AG09309 (cell line): Measurements from ENCODE around the gene MFSD1.
A peak's percentile ranks its signal among the peaks of the same experiment; 100 is the strongest.

Experiments used
- DNase-seq: peaks from one replicate; pipeline ENCODE4 v3.0.0-alpha.2; 2010; ENCODE audit warnings: low read depth
- H3K4me3 ChIP-seq: 2 replicates; pipeline ENCODE4 v1.5.1; 2011; ENCODE audit warnings: mild to moderate bottlenecking, low read depth, low read length, moderate library complexity; ENCODE audit not compliant: control insufficient read depth
- TF ChIP-seq, protein P1 (sequence below): IDR thresholded peaks from 2 replicates; pipeline ENCODE4 v1.5.1; 2011; ENCODE audit warnings: mild to moderate bottlenecking, low read depth, low read length, inconsistent platforms; ENCODE audit not compliant: insufficient read depth, control insufficient read depth; ENCODE audit errors: missing control alignments

MFSD1 gene

DNA sequence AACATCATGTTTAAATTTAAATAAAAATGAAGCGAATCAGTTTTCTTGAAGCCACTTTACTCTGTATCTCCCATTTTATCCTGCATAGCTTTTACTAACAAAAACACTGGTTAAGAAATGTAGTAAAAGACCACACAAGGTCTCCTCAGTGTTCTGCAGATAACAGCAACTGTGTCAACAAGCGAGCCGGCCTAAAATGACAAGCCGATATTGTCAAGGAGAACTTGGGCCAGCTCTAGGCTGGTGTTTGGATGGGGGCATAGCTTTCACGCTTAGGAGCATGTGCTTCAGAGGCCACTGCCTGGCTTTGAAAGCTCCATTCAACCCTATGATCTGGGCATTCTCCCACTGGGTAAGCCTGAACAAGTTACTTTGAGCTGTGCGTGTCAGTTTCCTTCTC, 38.1 kb downstream of the MFSD1 start:
- no peak overlapping the region for H3K4me3 ChIP-seq
- DNase-seq: no peak
- TF ChIP-seq, protein P1, sequence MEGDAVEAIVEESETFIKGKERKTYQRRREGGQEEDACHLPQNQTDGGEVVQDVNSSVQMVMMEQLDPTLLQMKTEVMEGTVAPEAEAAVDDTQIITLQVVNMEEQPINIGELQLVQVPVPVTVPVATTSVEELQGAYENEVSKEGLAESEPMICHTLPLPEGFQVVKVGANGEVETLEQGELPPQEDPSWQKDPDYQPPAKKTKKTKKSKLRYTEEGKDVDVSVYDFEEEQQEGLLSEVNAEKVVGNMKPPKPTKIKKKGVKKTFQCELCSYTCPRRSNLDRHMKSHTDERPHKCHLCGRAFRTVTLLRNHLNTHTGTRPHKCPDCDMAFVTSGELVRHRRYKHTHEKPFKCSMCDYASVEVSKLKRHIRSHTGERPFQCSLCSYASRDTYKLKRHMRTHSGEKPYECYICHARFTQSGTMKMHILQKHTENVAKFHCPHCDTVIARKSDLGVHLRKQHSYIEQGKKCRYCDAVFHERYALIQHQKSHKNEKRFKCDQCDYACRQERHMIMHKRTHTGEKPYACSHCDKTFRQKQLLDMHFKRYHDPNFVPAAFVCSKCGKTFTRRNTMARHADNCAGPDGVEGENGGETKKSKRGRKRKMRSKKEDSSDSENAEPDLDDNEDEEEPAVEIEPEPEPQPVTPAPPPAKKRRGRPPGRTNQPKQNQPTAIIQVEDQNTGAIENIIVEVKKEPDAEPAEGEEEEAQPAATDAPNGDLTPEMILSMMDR: no peak

DNA sequence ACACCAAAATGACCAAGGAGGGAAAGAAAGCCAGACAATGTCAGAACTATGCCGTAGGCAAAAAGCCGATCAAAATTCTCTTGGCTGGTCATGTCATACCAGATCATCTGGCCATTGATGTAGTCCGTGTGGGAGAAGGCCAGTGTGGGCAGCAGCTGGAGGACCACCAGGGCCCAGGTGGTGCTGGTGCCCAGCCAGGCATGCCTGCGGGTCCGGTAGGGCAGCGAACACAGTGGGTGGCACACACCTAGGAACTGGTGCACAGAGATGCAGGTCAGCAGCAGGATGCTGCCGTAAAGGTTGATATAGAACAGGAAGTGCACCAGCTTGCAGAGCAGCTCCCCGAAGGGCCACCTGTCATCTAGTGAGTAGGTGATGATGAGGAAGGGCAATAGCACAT, 39.5 kb downstream of the MFSD1 start:
- DNase-seq: no peak
- TF ChIP-seq, protein P1: no peak
- no peak overlapping the region for H3K4me3 ChIP-seq

DNA sequence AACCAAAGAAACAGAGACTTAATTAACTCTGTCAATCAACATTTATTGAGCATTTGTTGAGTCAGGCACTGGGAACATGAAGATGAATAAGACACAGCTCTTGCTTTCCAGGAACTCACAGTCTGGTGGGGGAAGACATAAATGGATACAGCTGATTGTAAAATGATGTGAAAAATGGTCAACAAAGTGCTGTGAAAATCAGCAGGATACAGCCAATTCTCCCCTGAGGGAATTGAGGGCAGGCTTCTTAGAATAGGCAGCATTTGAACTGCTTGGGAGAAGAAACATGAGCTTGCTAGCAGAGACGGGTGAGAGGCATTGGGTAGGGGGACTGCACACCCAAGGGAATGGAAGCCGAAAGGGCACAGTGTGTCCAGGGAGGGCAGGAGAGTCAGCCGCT, 41.1 kb downstream of the MFSD1 start:
- TF ChIP-seq, protein P1: no peak
- DNase-seq: peak; percentile 17
- no peak overlapping the region for H3K4me3 ChIP-seq

GRCh38 chr3:158845765-158846350, 44.0 kb downstream of the MFSD1 start:
- DNase-seq: no peak

GRCh38 chr3:158846803-158847451, 45.1 kb downstream of the MFSD1 start:
- TF ChIP-seq, protein P1: no peak
- no peak for DNase-seq
- no peak overlapping the region for H3K4me3 ChIP-seq

More at GRCh38 chr3:158845765-158846350, 44.0 kb downstream of the MFSD1 start:
- TF ChIP-seq, protein P1: peak; percentile 66
- no peak overlapping the region for H3K4me3 ChIP-seq

DNA sequence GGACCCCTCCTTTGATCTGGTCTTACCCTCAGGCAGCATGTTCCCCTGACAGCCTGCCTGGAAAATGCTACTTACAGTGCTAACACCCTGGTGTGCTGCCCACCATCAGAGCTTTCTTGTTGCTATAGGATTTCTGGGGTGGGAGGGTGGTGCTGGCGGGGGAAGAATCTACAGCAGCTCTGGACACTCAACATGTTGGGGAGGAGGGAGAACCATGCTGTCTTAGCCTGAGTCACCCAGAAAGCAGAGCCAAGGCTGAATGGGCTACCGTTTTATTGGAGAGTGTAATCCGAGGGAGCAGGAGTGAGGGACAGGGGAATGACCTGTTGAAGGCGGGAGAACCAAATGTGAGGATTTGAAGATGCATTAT, 45.6 kb downstream of the MFSD1 start:
- H3K4me3 ChIP-seq: no peak overlapping the region
- TF ChIP-seq, protein P1: no peak
- DNase-seq: peak; percentile 7

DNA sequence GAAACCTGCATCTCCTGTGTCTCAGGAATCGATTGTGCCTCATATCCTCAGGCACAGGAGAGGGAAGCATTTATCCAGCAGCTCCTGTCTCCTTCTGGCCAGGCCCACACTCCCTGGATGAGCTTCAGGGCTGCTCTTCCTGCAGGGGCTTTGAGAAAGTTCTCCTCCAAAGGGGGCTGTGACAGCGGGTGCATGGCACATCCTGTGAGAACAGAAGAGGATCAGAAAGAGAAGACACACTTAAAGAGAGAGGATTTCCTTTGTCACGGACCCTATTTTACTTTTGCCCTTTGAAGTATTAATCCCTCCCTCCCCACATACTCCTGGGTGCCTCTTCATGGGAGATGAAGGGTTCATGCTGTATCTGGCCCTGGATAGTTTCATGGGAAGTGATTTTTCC, 46.0 kb downstream of the MFSD1 start:
- DNase-seq: no peak
- TF ChIP-seq, protein P1: no peak
- no peak overlapping the region for H3K4me3 ChIP-seq
